Measurements from ENCODE around the gene SMIM38.

The SMIM38 gene

GRCh38 chr11:69165775-69166174 is 10.0 kb downstream of the SMIM38 start:
- Histone ChIP-seq H3K27me3 (replicated peaks; ENCODE audit: control insufficient read depth, insufficient read depth, low read length) (no peaks in the 10 kb centered on the region), H3K4me3 (ENCODE audit: low read length) (no peak overlapping the region), H3K36me3 (ENCODE audit: control insufficient read depth, insufficient read depth, low read length, severe bottlenecking) (no peaks in the 10 kb centered on the region), H3K4me1 (ENCODE audit: control insufficient read depth, insufficient read depth, low read length) (peaks cover 9% of the 10 kb centered on the region), H3K9me3 (ENCODE audit: control insufficient read depth, low read length) (peaks cover 20% of the 10 kb centered on the region), H3K9ac (ENCODE audit: low read length) (no peak overlapping the region)
- DNase-seq (ENCODE audit: low read depth) = no peak

GRCh38 chr11:69166218-69167115 is 10.7 kb downstream of the SMIM38 start:
- Histone ChIP-seq H3K27me3 (replicated peaks; ENCODE audit: control insufficient read depth, insufficient read depth, low read length) (peaks cover under 1% of the 10 kb centered on the region), H3K36me3 (ENCODE audit: control insufficient read depth, insufficient read depth, low read length, severe bottlenecking) (no peaks in the 10 kb centered on the region), H3K4me3 (ENCODE audit: low read length) (no peak overlapping the region), H3K4me1 (ENCODE audit: control insufficient read depth, insufficient read depth, low read length) (peaks cover 9% of the 10 kb centered on the region), H3K9ac (ENCODE audit: low read length) (no peak overlapping the region), H3K9me3 (ENCODE audit: control insufficient read depth, low read length) (peaks cover 20% of the 10 kb centered on the region)
- DNase-seq (ENCODE audit: low read depth) = peak; percentile 89

- H3K9me3 ChIP-seq (ENCODE audit: control insufficient read depth, low read length) = peaks cover 20% of the 10 kb centered on the region
- peaks cover 9% of the 10 kb centered on the region for H3K4me1 ChIP-seq (ENCODE audit: control insufficient read depth, insufficient read depth, low read length)
- no peak overlapping the region for H3K4me3 ChIP-seq (ENCODE audit: low read length)
- no peak overlapping the region for H3K9ac ChIP-seq (ENCODE audit: low read length)
- no peak for DNase-seq (ENCODE audit: low read depth)
- H3K27me3 ChIP-seq (replicated peaks; ENCODE audit: control insufficient read depth, insufficient read depth, low read length) = peaks cover 5% of the 10 kb centered on the region
- no peaks in the 10 kb centered on the region for H3K36me3 ChIP-seq (ENCODE audit: control insufficient read depth, insufficient read depth, low read length, severe bottlenecking)
Observed at GRCh38 chr11:69167130-69167915, 11.6 kb downstream of the SMIM38 start.

- peak; percentile 67 for DNase-seq (ENCODE audit: low read depth)
Observed at GRCh38 chr11:69167916-69168691, 12.4 kb downstream of the SMIM38 start.

GRCh38 chr11:69169479-69169878 is 13.7 kb downstream of the SMIM38 start:
- H3K4me1 ChIP-seq (ENCODE audit: control insufficient read depth, insufficient read depth, low read length) = peaks cover 9% of the 10 kb centered on the region
- no peak overlapping the region for H3K4me3 ChIP-seq (ENCODE audit: low read length)
- peaks cover 9% of the 10 kb centered on the region for H3K27me3 ChIP-seq (replicated peaks; ENCODE audit: control insufficient read depth, insufficient read depth, low read length)
- peaks cover 8% of the 10 kb centered on the region for H3K9me3 ChIP-seq (ENCODE audit: control insufficient read depth, low read length)
- no peak overlapping the region for H3K9ac ChIP-seq (ENCODE audit: low read length)
- no peak for DNase-seq (ENCODE audit: low read depth)
- H3K36me3 ChIP-seq (ENCODE audit: control insufficient read depth, insufficient read depth, low read length, severe bottlenecking) = no peaks in the 10 kb centered on the region

More at GRCh38 chr11:69167916-69168691, 12.4 kb downstream of the SMIM38 start:
- Histone ChIP-seq H3K9ac (ENCODE audit: low read length) (no peak overlapping the region), H3K27me3 (replicated peaks; ENCODE audit: control insufficient read depth, insufficient read depth, low read length) (peaks cover 5% of the 10 kb centered on the region), H3K36me3 (ENCODE audit: control insufficient read depth, insufficient read depth, low read length, severe bottlenecking) (no peaks in the 10 kb centered on the region), H3K4me1 (ENCODE audit: control insufficient read depth, insufficient read depth, low read length) (peaks cover 9% of the 10 kb centered on the region), H3K9me3 (ENCODE audit: control insufficient read depth, low read length) (peaks cover 16% of the 10 kb centered on the region), H3K4me3 (ENCODE audit: low read length) (no peak overlapping the region)

GRCh38 chr11:69170704-69171103 is 15.0 kb downstream of the SMIM38 start:
- Histone ChIP-seq H3K36me3 (ENCODE audit: control insufficient read depth, insufficient read depth, low read length, severe bottlenecking) (no peaks in the 10 kb centered on the region), H3K9ac (ENCODE audit: low read length) (no peak overlapping the region), H3K9me3 (ENCODE audit: control insufficient read depth, low read length) (peaks cover 19% of the 10 kb centered on the region), H3K27me3 (replicated peaks; ENCODE audit: control insufficient read depth, insufficient read depth, low read length) (peaks cover 19% of the 10 kb centered on the region), H3K4me1 (ENCODE audit: control insufficient read depth, insufficient read depth, low read length) (peaks cover 9% of the 10 kb centered on the region), H3K4me3 (ENCODE audit: low read length) (no peak overlapping the region)
- DNase-seq (ENCODE audit: low read depth) = no peak

- H3K27me3 ChIP-seq (replicated peaks; ENCODE audit: control insufficient read depth, insufficient read depth, low read length) = peaks cover 19% of the 10 kb centered on the region
- no peak overlapping the region for H3K9ac ChIP-seq (ENCODE audit: low read length)
- H3K36me3 ChIP-seq (ENCODE audit: control insufficient read depth, insufficient read depth, low read length, severe bottlenecking) = no peaks in the 10 kb centered on the region
- H3K4me3 ChIP-seq (ENCODE audit: low read length) = no peak overlapping the region
- DNase-seq (ENCODE audit: low read depth) = no peak
- H3K4me1 ChIP-seq (ENCODE audit: control insufficient read depth, insufficient read depth, low read length) = peaks cover 2% of the 10 kb centered on the region
- H3K9me3 ChIP-seq (ENCODE audit: control insufficient read depth, low read length) = peaks cover 20% of the 10 kb centered on the region
Observed at GRCh38 chr11:69171476-69172240, 15.9 kb downstream of the SMIM38 start.

- Histone ChIP-seq H3K4me3 (ENCODE audit: low read length) (no peak overlapping the region), H3K4me1 (ENCODE audit: control insufficient read depth, insufficient read depth, low read length) (no peaks in the 10 kb centered on the region), H3K36me3 (ENCODE audit: control insufficient read depth, insufficient read depth, low read length, severe bottlenecking) (no peaks in the 10 kb centered on the region), H3K9ac (ENCODE audit: low read length) (no peak overlapping the region), H3K9me3 (ENCODE audit: control insufficient read depth, low read length) (peaks cover 20% of the 10 kb centered on the region), H3K27me3 (replicated peaks; ENCODE audit: control insufficient read depth, insufficient read depth, low read length) (peaks cover 20% of the 10 kb centered on the region)
- DNase-seq (ENCODE audit: low read depth) = no peak
Observed at GRCh38 chr11:69172674-69173073, 16.9 kb downstream of the SMIM38 start.

GRCh38 chr11:69173331-69173730 is 17.6 kb downstream of the SMIM38 start:
- DNase-seq (ENCODE audit: low read depth) = no peak
- H3K9me3 ChIP-seq (ENCODE audit: control insufficient read depth, low read length) = peaks cover 20% of the 10 kb centered on the region
- peaks cover 22% of the 10 kb centered on the region for H3K27me3 ChIP-seq (replicated peaks; ENCODE audit: control insufficient read depth, insufficient read depth, low read length)

GRCh38 chr11:69173925-69174581 is 18.3 kb downstream of the SMIM38 start:
- Histone ChIP-seq H3K4me1 (ENCODE audit: control insufficient read depth, insufficient read depth, low read length) (no peaks in the 10 kb centered on the region), H3K36me3 (ENCODE audit: control insufficient read depth, insufficient read depth, low read length, severe bottlenecking) (no peaks in the 10 kb centered on the region), H3K4me3 (ENCODE audit: low read length) (no peak overlapping the region), H3K27me3 (replicated peaks; ENCODE audit: control insufficient read depth, insufficient read depth, low read length) (peaks cover 23% of the 10 kb centered on the region), H3K9me3 (ENCODE audit: control insufficient read depth, low read length) (peaks cover 20% of the 10 kb centered on the region), H3K9ac (ENCODE audit: low read length) (no peak overlapping the region)
- peak; percentile 30 for DNase-seq (ENCODE audit: low read depth)

More at GRCh38 chr11:69173331-69173730, 17.6 kb downstream of the SMIM38 start:
- Histone ChIP-seq H3K36me3 (ENCODE audit: control insufficient read depth, insufficient read depth, low read length, severe bottlenecking) (no peaks in the 10 kb centered on the region), H3K4me1 (ENCODE audit: control insufficient read depth, insufficient read depth, low read length) (no peaks in the 10 kb centered on the region), H3K4me3 (ENCODE audit: low read length) (no peak overlapping the region), H3K9ac (ENCODE audit: low read length) (no peak overlapping the region)
